B cell (primary cell): ENCODE results near the gene LZTS3.
"Not testable (repeated sequence)": the region's sequence is repeated elsewhere in the genome, so short reads cannot be mapped to it uniquely, and the experiment has no call there.

Experiments
- EZH2 ChIP-seq: IDR thresholded peaks from 2 replicates; pipeline ENCODE4 v1.6.1; 2012; ENCODE audit warnings: borderline replicate concordance, low read depth, mild to moderate bottlenecking, moderate library complexity, low read length; ENCODE audit not compliant: insufficient read depth, poor library complexity, severe bottlenecking
- TF ChIP-seq, protein P1 (sequence below): fragments of 200-600 bp; IDR thresholded peaks from one replicate; pipeline ENCODE4 v1.8.0; 2022; ENCODE audit warnings: antibody characterized with exemption, mild to moderate bottlenecking

DNA sequence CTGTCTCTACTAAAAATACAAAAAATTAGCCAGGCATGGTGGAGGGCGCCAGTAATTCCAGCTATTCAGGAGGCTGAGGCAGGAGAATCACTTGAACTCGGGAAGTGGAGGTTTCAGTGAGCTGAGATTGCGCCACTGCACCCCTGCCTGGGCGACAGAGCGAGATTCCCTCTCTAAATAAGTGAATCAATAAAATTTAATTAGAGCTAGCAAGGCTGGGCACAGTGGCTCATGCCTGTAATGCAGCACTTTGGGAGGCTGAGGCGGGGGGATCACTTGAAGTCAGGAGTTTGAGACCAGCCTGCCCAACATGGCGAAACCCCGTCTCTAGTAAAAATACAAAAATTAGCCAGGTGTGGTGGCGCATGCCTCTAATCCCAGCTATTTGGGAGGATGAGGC is 14.5 kb upstream of the LZTS3 start:
- TF ChIP-seq, protein P1, sequence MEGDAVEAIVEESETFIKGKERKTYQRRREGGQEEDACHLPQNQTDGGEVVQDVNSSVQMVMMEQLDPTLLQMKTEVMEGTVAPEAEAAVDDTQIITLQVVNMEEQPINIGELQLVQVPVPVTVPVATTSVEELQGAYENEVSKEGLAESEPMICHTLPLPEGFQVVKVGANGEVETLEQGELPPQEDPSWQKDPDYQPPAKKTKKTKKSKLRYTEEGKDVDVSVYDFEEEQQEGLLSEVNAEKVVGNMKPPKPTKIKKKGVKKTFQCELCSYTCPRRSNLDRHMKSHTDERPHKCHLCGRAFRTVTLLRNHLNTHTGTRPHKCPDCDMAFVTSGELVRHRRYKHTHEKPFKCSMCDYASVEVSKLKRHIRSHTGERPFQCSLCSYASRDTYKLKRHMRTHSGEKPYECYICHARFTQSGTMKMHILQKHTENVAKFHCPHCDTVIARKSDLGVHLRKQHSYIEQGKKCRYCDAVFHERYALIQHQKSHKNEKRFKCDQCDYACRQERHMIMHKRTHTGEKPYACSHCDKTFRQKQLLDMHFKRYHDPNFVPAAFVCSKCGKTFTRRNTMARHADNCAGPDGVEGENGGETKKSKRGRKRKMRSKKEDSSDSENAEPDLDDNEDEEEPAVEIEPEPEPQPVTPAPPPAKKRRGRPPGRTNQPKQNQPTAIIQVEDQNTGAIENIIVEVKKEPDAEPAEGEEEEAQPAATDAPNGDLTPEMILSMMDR, result not testable (repeated sequence)
- not testable (repeated sequence) for TF ChIP-seq EZH2
